Right cardiac atrium (tissue), 5 donors: ENCODE data around the gene KRT36. TPM values are rescaled to one million over a fixed set of nuclear protein-coding genes. Genes with fewer than 3 reads are reported as not detected.

Source experiments
- ATAC-seq, 2 donors: fragments of 200-7000 bp; cut with Tn5 transposase; one replicate each; pipeline versions ENCODE4 v1.8.0 to v1.9.1; 2020; ENCODE audit warnings: moderate library complexity in 2 of 2, mild to moderate bottlenecking in 1 of 2
- DNase-seq, 3 donors: peaks; one replicate each; pipeline ENCODE4 v3.0.0-alpha.2; 2020
- H3K27ac ChIP-seq: one replicate; pipeline ENCODE4 v1.5.1; 2013; ENCODE audit warnings: mild to moderate bottlenecking, low read length, control low read depth, moderate library complexity
- H3K27me3 ChIP-seq: one replicate; pipeline ENCODE4 v1.6.1; 2013; ENCODE audit not compliant: control insufficient read depth, insufficient read depth
- H3K4me1 ChIP-seq: one replicate; pipeline ENCODE4 v1.6.1; 2013; ENCODE audit warnings: low read length; ENCODE audit not compliant: control insufficient read depth, insufficient read depth
- H3K4me3 ChIP-seq: one replicate; pipeline ENCODE4 v1.5.1; 2013; ENCODE audit warnings: low read length, control low read depth
- H3K9me3 ChIP-seq: one replicate; pipeline ENCODE4 v1.6.1; 2013; ENCODE audit warnings: low read length; ENCODE audit not compliant: control insufficient read depth
- WGBS: extraction: QIAGEN DNeasy Blood & Tissue Kit; methylation state at CpG from one replicate; pipeline ENCODE4 v1.1.7; 2013; 5-methylcytosine and 5-hydroxymethylcytosine counted together
- intact Hi-C, 4 donors: fragments of 100-400 bp; cut with DNase I; formaldehyde crosslinking; loops; one replicate each; pipeline versions ENCODE4 v1.11.0 to v1.14.0; 2022 to 2023
- polyA plus RNA-seq: library from polyadenylated mRNA; stranded (reverse); fragments of 200-250 nt; gene quantifications from one replicate; pipeline ENCODE4 v1.2.3, GENCODE V29; 2013
- total RNA-seq, 4 donors: library from RNA; stranded (reverse); fragmentation: NEBNext Ultra II Directional; extraction: Animal tissue kit (Norgen Biotek cat#: 25700); gene quantifications; one replicate each; pipeline ENCODE4 v1.2.1, GENCODE V29; 2021
- donor health status: healthy with polysubstance abuse.
- donor health status: DM: no; HTN: yes; CAD: no.
- donor health status: DM: no; HTN: no; CAD: no.
- donor health status: DM: no; HTN: yes; CAD: no; lungs with severe emphysema.
- donor health status: DM: yes; HTN: yes; CAD: no.

KRT36 gene
- total and polyA plus RNA-seq, 5 donors, result not detected

DNA sequence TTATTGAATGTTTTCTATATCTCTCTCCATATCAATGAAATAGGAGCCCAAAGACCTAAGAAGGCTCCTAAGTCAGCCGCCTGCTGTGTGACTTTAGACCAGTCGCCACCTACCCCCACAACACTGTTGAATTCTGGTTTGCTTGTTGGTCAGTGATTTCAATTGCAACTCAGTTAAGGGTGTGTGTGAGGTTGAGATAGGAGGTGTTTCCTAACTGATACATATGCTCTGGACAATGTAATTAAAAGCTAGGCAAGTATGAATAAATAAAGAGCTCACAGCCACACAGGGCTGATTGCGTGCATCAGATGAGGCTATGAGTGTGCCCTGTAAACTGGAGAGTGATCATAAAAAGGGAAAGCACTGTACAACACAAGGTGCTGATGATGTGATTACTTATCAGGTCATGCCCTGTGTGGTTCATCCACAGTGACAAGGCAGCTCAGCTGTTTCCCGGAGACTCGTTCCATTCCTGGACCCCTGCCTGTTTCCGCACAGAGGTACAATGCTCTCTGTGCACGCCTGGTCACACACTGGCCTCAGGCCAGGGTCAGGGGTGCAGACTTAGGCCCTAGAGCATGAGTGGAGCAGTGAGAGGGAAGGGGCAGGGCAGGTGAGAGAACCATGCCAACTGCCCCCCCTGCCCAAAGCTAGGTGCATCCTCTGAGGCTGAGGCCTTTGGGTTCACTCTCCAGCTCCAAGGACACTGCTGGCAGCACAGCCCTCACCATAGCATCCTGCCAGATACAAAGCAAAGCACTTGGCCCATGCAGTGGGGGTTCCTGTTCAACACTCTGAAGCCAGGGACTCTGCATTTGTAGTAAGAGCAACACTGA, 5.5 kb downstream of the KRT36 start:
- ATAC-seq (no peak), DNase-seq (no peak)
- H3K9me3 ChIP-seq, result no peaks in the 10 kb centered on the region
- no peak overlapping the region for H3K4me3 ChIP-seq
- H3K27ac ChIP-seq, result no peak overlapping the region
- intact Hi-C loops, result no loop called here
- WGBS, result 56% methylated on average over 7 of the region's 7 CpGs
- H3K4me1 ChIP-seq, result no peaks in the 10 kb centered on the region
- no peaks in the 10 kb centered on the region for H3K27me3 ChIP-seq

DNA sequence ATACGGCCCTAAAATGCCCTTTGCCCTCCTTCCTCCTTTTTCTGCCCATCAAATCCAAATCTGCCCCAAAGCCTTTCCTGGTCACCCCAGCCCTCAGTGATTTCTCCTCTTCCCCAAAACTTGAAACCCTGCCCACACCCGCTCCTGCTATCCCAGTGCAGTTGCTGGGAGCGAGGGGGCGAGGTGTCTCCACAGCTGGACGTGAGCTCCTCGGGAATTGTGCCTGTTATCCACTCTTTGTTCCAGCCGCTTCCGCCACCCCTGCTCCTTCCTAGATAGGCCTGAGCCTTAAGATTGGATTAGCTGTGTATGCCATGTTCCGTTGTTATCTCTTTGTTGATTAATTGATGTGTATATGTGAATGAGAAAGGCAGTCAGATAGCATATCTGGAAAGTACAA, 6.2 kb downstream of the KRT36 start:
- intact Hi-C loops, result no loop called here
- WGBS, result 46% methylated on average over 9 of the region's 9 CpGs
- no peak for DNase-seq
- Histone ChIP-seq H3K9me3 (no peaks in the 10 kb centered on the region), H3K27me3 (no peaks in the 10 kb centered on the region), H3K27ac (no peak overlapping the region), H3K4me3 (no peak overlapping the region), H3K4me1 (no peaks in the 10 kb centered on the region)
- ATAC-seq, result no peak

- DNase-seq, result no peak
- intact Hi-C loops, result no loop called here
- WGBS, result 95% methylated on average over 2 of the region's 2 CpGs
- Histone ChIP-seq H3K27ac (no peak within 1 kb of the TSS), H3K9me3 (no peaks in the 10 kb centered on the region), H3K4me3 (no peak within 1 kb of the TSS), H3K27me3 (no peaks in the 10 kb centered on the region), H3K4me1 (no peaks in the 10 kb centered on the region)
- no peak for ATAC-seq
These were observed 8.7 kb downstream of the KRT36 start, which contains the start of gene KRT35 for GRCh38 chr17:41481036-41481435. Gene KRT35 (minus strand): TSS chr17:41481151. CDS start chr17:41481097, 54 bp downstream.

DNA sequence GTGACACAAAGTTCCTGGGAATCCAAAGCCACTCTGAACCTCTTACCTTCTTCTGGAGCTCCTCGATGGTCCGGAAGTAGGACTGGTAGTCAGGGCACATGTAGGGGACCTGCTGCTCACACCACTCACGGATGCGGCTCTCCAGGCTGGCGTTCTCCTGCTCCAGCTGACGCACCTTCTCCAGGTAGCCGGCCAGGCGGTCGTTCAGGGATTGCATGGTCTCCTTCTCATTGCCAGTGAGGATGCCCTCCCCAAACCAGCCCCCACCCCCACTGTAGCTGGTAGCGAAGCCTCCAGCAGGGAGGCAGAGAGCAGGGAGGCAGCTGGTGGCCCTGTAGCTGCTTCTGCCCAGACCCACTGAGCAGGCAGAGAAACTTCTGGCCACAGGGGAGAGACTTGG, 9.1 kb downstream of the KRT36 start:
- no peak overlapping the region for H3K27ac ChIP-seq
- H3K9me3 ChIP-seq, result no peaks in the 10 kb centered on the region
- intact Hi-C loops, result no loop called here
- no peak overlapping the region for H3K4me3 ChIP-seq
- H3K27me3 ChIP-seq, result no peaks in the 10 kb centered on the region
- no peaks in the 10 kb centered on the region for H3K4me1 ChIP-seq
- DNase-seq (no peak), ATAC-seq (no peak)
- 95% methylated on average over 10 of the region's 10 CpGs for WGBS

DNA sequence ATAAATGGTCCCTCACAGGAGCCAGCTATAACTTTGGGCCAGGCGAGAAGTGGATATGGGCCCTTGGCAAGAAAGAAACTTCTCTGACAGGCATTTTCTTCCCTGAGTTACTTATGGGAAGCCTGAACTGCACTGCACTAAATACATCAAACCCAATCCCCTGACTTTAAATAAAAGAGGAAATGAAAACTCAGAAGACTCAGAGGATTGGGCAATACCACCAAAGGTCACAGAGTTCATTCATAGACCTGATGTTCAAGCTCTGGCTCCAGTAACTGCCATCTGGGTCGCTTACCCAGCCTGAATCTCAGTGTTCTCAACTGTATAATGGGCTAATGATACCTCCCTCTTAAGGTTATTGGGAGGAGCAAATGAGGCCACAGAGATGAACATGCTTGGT, 9.6 kb downstream of the KRT36 start:
- 59% methylated on average over 2 of the region's 2 CpGs for WGBS
- Histone ChIP-seq H3K4me3 (no peak overlapping the region), H3K4me1 (no peaks in the 10 kb centered on the region), H3K27me3 (no peaks in the 10 kb centered on the region), H3K9me3 (no peaks in the 10 kb centered on the region), H3K27ac (no peak overlapping the region)
- ATAC-seq (no peak), DNase-seq (no peak)
- intact Hi-C loops, result no loop called here

- Histone ChIP-seq H3K9me3 (no peaks in the 10 kb centered on the region), H3K27ac (no peak overlapping the region), H3K4me3 (no peak overlapping the region), H3K4me1 (no peaks in the 10 kb centered on the region), H3K27me3 (no peaks in the 10 kb centered on the region)
- ATAC-seq (no peak), DNase-seq (no peak)
- 89% methylated on average over 8 of the region's 8 CpGs for whole genome bisulfite sequencing
- intact Hi-C loops, result no loop called here
These were observed 11.5 kb downstream of the KRT36 start for GRCh38 chr17:41478237-41478636.

DNA sequence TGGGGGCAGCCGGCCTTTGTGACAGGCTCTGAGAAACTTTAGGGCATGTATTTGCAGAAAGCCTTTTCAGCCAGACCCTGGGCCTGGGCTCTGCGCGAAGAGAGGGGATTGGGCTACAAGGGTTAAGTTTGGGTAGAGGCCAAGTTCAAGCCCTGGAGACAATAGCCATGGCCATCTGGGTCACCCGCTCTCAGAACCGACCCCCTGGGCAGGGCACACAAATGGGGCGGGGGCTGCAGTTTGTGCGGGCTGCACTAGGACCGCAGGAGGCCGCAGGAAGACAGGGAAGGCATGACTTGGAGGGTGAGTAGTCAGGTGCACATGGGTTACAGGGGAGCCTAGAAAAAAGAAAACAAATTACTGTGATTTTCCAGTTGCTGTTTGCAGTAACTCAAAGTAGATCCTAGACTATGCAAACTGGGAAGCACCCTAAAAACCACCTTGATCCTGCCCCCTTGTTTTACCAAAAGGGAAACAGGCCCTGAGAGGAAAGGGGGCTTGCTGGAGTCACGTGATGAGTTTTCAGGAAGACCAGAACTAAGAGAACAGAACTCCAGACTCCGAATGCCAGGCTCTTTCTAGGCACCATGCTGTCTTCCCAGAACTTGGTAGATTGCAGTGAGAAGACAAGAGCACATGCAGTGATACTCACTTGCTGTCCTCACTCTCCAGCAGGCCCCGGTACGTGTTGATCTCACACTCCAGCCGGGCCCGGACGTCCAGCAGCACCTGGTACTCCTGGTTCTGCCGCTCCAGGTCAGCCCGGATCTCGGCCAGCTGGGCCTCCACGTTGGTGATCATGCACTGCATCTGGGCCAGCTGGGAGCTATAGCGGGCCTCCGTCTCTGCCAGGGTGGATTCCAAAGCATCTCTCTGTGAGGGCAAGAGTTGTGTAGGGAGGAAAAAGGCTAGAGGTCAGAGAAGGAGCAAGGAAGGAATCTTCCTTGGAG, 12.6 kb downstream of the KRT36 start:
- no peak overlapping the region for H3K27ac ChIP-seq
- ATAC-seq (no peak), DNase-seq (no peak)
- peaks cover 1% of the 10 kb centered on the region for H3K9me3 ChIP-seq
- intact Hi-C loops, result no loop called here
- no peak overlapping the region for H3K4me3 ChIP-seq
- 85% methylated on average over 22 of the region's 22 CpGs for WGBS
- no peaks in the 10 kb centered on the region for H3K4me1 ChIP-seq
- no peaks in the 10 kb centered on the region for H3K27me3 ChIP-seq

- H3K27me3 ChIP-seq, result no peaks in the 10 kb centered on the region
- no peak overlapping the region for H3K4me3 ChIP-seq
- ATAC-seq (no peak), DNase-seq (no peak)
- intact Hi-C loops, result no loop called here
- H3K4me1 ChIP-seq, result no peaks in the 10 kb centered on the region
- H3K9me3 ChIP-seq, result peaks cover 1% of the 10 kb centered on the region
- 92% methylated on average over 4 of the region's 4 CpGs for WGBS
- no peak overlapping the region for H3K27ac ChIP-seq
These were observed 14.3 kb downstream of the KRT36 start for GRCh38 chr17:41475421-41475820.

- intact Hi-C loops, result no loop called here
- WGBS, result 46% methylated on average over 8 of the region's 8 CpGs
- peaks cover 1% of the 10 kb centered on the region for H3K9me3 ChIP-seq
- H3K4me3 ChIP-seq, result no peak overlapping the region
- H3K27me3 ChIP-seq, result no peaks in the 10 kb centered on the region
- DNase-seq, result no peak
- no peak overlapping the region for H3K27ac ChIP-seq
- no peak for ATAC-seq
- no peaks in the 10 kb centered on the region for H3K4me1 ChIP-seq
These were observed 14.8 kb downstream of the KRT36 start for GRCh38 chr17:41474863-41475262.

DNA sequence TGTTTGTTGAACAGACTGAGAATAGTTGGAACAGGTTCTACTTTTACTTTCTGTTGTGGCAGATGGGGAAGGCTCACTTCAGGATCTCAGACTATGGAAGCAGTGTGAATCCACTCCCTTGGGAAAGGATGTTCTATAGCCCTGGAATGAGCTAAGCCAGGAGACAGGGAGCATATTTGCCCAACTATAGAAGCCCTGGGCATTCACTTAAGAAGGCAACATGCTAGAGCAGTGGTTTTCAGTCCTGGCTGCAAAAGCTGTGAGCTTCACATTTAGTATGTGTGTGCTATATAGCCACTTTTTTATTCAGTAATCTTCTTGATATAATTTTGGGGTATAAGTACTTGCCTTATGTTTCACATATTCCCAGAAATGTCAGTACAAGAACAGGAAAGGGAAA, 21.4 kb downstream of the KRT36 start:
- H3K4me3 ChIP-seq, result no peak overlapping the region

DNA sequence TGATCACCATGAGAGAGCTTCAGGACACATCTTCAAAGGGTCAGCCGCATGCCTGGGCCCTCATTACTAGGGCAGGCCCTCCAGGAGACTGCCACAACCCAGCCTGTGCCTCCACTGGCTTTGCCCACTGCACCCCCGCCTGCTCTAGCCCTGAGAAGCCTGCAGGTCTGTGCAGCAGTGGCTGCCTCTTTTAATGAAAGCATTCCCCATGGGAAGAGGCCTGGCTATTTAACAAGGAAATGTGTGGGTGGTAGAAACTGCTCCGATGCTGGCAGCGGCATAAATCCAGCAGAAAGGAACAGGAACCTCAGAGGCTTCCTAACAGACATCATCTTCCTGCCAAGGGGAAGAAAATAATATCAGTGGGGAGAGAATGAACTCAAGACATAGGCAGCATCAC, 22.1 kb downstream of the KRT36 start:
- Histone ChIP-seq H3K4me3 (no peak overlapping the region), H3K27me3 (no peaks in the 10 kb centered on the region), H3K9me3 (no peaks in the 10 kb centered on the region), H3K4me1 (no peaks in the 10 kb centered on the region), H3K27ac (no peak overlapping the region)
- DNase-seq, result no peak
- ATAC-seq, result no peak
- WGBS, result 53% methylated on average over 4 of the region's 4 CpGs
- intact Hi-C loops, result no loop called here

More for the DNA sequence above, 21.4 kb downstream of the KRT36 start:
- DNase-seq (no peak), ATAC-seq (no peak)
- H3K4me1 ChIP-seq, result no peaks in the 10 kb centered on the region
- H3K9me3 ChIP-seq, result peaks cover 1% of the 10 kb centered on the region
- intact Hi-C loops, result no loop called here
- no peaks in the 10 kb centered on the region for H3K27me3 ChIP-seq
- H3K27ac ChIP-seq, result no peak overlapping the region
